ENCODE measurements around the gene ATP1B2.

DNA sequence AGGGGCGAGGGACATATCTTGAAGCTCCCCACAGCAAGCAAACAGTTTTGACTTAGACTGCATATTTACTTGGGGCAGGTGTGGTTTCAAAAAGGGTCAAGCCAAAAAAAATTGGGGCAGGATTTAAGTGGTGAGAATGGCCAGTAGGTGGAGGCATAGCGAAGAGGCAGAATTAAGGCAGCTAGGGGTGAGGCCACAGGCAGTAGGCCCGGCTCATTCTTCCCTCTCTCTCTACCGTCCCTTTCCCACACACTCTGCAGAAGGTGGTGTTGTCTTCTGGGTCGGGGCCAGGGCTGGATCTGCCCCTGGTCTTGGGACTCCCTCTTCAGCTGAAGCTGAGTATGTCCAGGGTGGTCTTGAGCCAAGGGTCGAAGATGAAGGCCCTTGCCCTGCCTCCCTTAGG, 18.2 kb upstream of the ATP1B2 start:
- TF ChIP-seq RFX5 (IDR thresholded peaks at IDR 0.05; ENCODE audit: low read depth, low read length) = no peak
- no peak for TF ChIP-seq POLR2A (conservative IDR thresholded peaks at IDR 0.05)
